Posterior vena cava (tissue), 2 donors: ENCODE data around the gene RASSF8. TPM values are rescaled to one million over a fixed set of nuclear protein-coding genes. Genes with fewer than 3 reads are reported as not detected.
A peak's percentile ranks its signal among the peaks of the same experiment; 100 is the strongest.

Source experiments
- DNase-seq: peaks from one replicate; pipeline ENCODE4 v3.0.0-alpha.2; 2020; ENCODE audit warnings: low spot score
- intact Hi-C, 2 donors: fragments of 100-400 bp; cut with DNase I; formaldehyde crosslinking; loops; one replicate each; pipeline versions ENCODE4 v1.14.1 to v1.14.2; 2022 to 2023
- total RNA-seq, 2 donors: library from RNA; stranded (reverse); fragmentation: NEBNext Ultra II Directional; extraction: Animal tissue kit (Norgen Biotek cat#: 25700); gene quantifications; one replicate each; pipeline ENCODE4 v1.2.1, GENCODE V29; 2021
- donor health status: DM: yes; HTN: yes; CAD: no.
- donor health status: DM: yes; HTN: yes; CAD: no.

RASSF8 gene
- total RNA-seq, 2 donors from 2014 or later, result 74.5 to 113 TPM

- DNase-seq, result peak; percentile 96
- intact Hi-C loops, result loop anchor here (1.0 to 10.0 kb wide), 3 partner anchors 24 to 148 kb away; partner anchors contain the start of gene SSPN (in 1 of the 2)
Observed at GRCh38 chr12:26126340-26127284, 168.1 kb downstream of the RASSF8 start.

- intact Hi-C loops, result loop anchor here in 1 of 2 donors (10.0 kb wide), 2 partner anchors 67 to 147 kb away; partner anchors contain the start of gene SSPN
- DNase-seq, result no peak
Observed at GRCh38 chr12:26127404-26127803, 168.9 kb downstream of the RASSF8 start.

- intact Hi-C loops, result loop anchor here in 1 of 2 donors (10.0 kb wide), 2 partner anchors 67 to 147 kb away; partner anchors contain the start of gene SSPN
Observed at GRCh38 chr12:26128168-26128567, 169.7 kb downstream of the RASSF8 start.

More at GRCh38 chr12:26128168-26128567, 169.7 kb downstream of the RASSF8 start:
- DNase-seq, result no peak

Other genes starting within 250 kb of the RASSF8 start
- gene BHLHE41, start 166.4 kb downstream of the RASSF8 start, total RNA-seq, result 10 to 100 TPM; 15.9 to 18.6 TPM
- gene SSPN, start 236.9 kb downstream of the RASSF8 start, total RNA-seq, result 10 to 100 TPM; 47.4 to 65.4 TPM